DMS 273 (cell line): ENCODE results near the gene SLC19A1.

Source experiments
- DNase-seq: peaks from one replicate; lab custom pipeline; 2025; ENCODE audit not compliant: unreplicated experiment; lab: John Stamatoyannopoulos, UW

The SLC19A1 gene

GRCh38 chr21:45494135-45494850, 47.9 kb downstream of the SLC19A1 start:
- no peak for DNase-seq

- no peak for DNase-seq
Observed at GRCh38 chr21:45493401-45494001, 48.7 kb downstream of the SLC19A1 start.

- no peak for DNase-seq
Observed at GRCh38 chr21:45492765-45493164, 49.5 kb downstream of the SLC19A1 start.

- no peak for DNase-seq
Observed at GRCh38 chr21:45491623-45492022, 50.6 kb downstream of the SLC19A1 start.

GRCh38 chr21:45491056-45491455, 51.2 kb downstream of the SLC19A1 start:
- DNase-seq, result no peak

GRCh38 chr21:45490049-45490731, 52.0 kb downstream of the SLC19A1 start:
- no peak for DNase-seq

- DNase-seq, result no peak
Observed at GRCh38 chr21:45489722-45489982, 52.6 kb downstream of the SLC19A1 start.

- DNase-seq, result no peak
Observed at GRCh38 chr21:45488931-45489721, 53.1 kb downstream of the SLC19A1 start.

- DNase-seq, result no peak
Observed at GRCh38 chr21:45487891-45488600, 54.2 kb downstream of the SLC19A1 start.

- DNase-seq, result no peak
Observed at GRCh38 chr21:45487161-45487806, 55.0 kb downstream of the SLC19A1 start.

GRCh38 chr21:45486443-45487160, 55.6 kb downstream of the SLC19A1 start:
- no peak for DNase-seq

- no peak for DNase-seq
Observed at GRCh38 chr21:45485686-45486442, 56.4 kb downstream of the SLC19A1 start.

- DNase-seq, result no peak
Observed at GRCh38 chr21:45484318-45484717, 57.9 kb downstream of the SLC19A1 start.

- no peak for DNase-seq
Observed at GRCh38 chr21:45482899-45483821, 59.1 kb downstream of the SLC19A1 start.

- no peak for DNase-seq
Observed at GRCh38 chr21:45481977-45482898, 60.0 kb downstream of the SLC19A1 start.

- no peak for DNase-seq
Observed at GRCh38 chr21:45481566-45481965, 60.7 kb downstream of the SLC19A1 start.
